ENCODE measurements around the gene MET.
A peak's percentile ranks its signal among the peaks of the same experiment; 100 is the strongest.

Gene MET

DNA sequence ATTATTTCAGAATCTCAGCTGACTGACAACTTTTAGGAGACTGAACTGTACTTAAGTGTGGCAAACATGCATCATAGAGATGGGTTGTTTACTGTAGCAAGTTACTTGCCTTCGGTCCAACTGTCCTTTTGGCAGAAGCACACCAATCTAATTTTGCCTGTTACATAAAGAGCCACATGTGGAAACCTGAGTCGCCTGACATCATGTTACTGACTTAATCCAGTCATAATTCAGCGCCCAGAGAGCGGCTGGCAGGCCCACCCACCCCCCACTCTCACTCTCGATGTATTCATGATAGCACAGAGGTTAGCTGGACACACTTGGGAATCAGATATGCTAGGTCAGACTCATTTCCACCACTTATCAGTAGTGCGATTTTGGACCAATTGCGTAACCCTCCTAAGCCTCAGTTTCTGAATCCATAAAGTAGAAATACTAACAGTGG lies 133.1 kb downstream of the MET start:
- peak; percentile 92 for TF ChIP-seq CEBPB (IDR thresholded peaks at IDR 0.05)
- 0 out of 2 replicates have a peak, but pooled peaks have one; percentile 42 for TF ChIP-seq TCF12 (IDR thresholded peaks at IDR 0.05; ENCODE audit: low read depth)
- TF ChIP-seq NFIC (IDR thresholded peaks at IDR 0.05): no peak; the same call in 1 of the 2 replicates
- TF ChIP-seq, protein P1, sequence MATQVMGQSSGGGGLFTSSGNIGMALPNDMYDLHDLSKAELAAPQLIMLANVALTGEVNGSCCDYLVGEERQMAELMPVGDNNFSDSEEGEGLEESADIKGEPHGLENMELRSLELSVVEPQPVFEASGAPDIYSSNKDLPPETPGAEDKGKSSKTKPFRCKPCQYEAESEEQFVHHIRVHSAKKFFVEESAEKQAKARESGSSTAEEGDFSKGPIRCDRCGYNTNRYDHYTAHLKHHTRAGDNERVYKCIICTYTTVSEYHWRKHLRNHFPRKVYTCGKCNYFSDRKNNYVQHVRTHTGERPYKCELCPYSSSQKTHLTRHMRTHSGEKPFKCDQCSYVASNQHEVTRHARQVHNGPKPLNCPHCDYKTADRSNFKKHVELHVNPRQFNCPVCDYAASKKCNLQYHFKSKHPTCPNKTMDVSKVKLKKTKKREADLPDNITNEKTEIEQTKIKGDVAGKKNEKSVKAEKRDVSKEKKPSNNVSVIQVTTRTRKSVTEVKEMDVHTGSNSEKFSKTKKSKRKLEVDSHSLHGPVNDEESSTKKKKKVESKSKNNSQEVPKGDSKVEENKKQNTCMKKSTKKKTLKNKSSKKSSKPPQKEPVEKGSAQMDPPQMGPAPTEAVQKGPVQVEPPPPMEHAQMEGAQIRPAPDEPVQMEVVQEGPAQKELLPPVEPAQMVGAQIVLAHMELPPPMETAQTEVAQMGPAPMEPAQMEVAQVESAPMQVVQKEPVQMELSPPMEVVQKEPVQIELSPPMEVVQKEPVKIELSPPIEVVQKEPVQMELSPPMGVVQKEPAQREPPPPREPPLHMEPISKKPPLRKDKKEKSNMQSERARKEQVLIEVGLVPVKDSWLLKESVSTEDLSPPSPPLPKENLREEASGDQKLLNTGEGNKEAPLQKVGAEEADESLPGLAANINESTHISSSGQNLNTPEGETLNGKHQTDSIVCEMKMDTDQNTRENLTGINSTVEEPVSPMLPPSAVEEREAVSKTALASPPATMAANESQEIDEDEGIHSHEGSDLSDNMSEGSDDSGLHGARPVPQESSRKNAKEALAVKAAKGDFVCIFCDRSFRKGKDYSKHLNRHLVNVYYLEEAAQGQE (IDR thresholded peaks at IDR 0.05; ENCODE audit: low read depth): no peak
- no peak for TF ChIP-seq FOXM1 (IDR thresholded peaks at IDR 0.05; ENCODE audit: borderline replicate concordance, low read depth)
- peak; percentile 66 for TF ChIP-seq EP300 (IDR thresholded peaks at IDR 0.05; ENCODE audit: borderline replicate concordance)
- TF ChIP-seq, protein P2, sequence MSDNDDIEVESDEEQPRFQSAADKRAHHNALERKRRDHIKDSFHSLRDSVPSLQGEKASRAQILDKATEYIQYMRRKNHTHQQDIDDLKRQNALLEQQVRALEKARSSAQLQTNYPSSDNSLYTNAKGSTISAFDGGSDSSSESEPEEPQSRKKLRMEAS (IDR thresholded peaks at IDR 0.05): 0 out of 2 replicates have a peak, but pooled peaks have one; percentile 32
- no peak for TF ChIP-seq ZBTB7A (IDR thresholded peaks at IDR 0.05; ENCODE audit: low read depth)

DNA sequence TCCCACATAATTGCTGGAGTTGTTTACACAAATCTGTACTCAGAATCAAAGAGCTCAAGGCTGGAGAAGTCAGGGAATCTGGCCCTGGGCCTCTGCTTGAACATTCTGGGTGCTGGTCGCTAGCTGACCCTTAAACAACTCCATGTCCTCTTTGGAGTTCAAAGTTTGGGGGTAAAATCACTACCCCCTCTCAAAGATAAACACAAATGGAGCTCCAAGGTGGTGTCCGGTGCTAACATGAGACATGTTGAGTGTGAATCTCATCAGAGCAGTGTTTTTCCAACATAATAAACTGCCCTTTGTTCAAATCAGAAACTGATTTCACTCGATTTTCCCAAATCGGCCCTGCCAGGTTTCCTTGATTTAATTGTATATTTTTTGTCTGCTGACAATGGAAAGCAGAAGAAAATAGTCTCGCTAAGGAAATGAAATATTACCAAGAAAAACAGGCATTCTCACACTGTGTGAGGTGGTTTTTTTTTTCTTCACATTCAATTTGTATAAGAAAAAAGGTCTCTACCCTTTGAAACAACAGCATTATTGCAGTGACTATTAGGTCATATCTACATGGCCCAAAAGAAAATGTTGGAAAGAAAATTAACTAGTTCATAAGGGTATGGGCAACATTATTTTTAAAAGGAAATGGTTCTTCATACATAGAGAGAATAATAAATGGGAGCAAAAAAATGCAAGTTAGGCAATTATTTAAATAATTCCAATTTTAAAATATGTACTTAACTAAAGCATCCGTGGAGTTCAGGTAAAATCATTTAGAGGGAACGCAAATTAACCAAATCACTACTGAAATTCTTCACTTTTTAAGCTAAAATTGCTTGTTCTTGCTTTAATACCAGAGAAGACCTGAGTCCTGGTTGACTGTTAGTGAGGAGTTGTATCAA lies 134.3 kb downstream of the MET start:
- no peak for TF ChIP-seq YY1 (IDR thresholded peaks at IDR 0.05; ENCODE audit: low read depth)
- TF ChIP-seq TCF12 (IDR thresholded peaks at IDR 0.05; ENCODE audit: low read depth): no peak
- no peak for TF ChIP-seq CEBPB (IDR thresholded peaks at IDR 0.05)
- TF ChIP-seq, protein P1 (IDR thresholded peaks at IDR 0.05; ENCODE audit: low read depth): no peak
- TF ChIP-seq EGR1 (IDR thresholded peaks at IDR 0.05): no peak
- TF ChIP-seq, protein P2 (IDR thresholded peaks at IDR 0.05): no peak
- TF ChIP-seq, protein P3, sequence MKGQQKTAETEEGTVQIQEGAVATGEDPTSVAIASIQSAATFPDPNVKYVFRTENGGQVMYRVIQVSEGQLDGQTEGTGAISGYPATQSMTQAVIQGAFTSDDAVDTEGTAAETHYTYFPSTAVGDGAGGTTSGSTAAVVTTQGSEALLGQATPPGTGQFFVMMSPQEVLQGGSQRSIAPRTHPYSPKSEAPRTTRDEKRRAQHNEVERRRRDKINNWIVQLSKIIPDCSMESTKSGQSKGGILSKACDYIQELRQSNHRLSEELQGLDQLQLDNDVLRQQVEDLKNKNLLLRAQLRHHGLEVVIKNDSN (IDR thresholded peaks at IDR 0.05): no peak
- TF ChIP-seq CREB1 (IDR thresholded peaks at IDR 0.05; ENCODE audit: low read depth): no peak
- no peak for TF ChIP-seq TAF1 (IDR thresholded peaks at IDR 0.05; ENCODE audit: low read depth)
- TF ChIP-seq RAD21 (IDR thresholded peaks at IDR 0.05; ENCODE audit: low read depth): no peak

DNA sequence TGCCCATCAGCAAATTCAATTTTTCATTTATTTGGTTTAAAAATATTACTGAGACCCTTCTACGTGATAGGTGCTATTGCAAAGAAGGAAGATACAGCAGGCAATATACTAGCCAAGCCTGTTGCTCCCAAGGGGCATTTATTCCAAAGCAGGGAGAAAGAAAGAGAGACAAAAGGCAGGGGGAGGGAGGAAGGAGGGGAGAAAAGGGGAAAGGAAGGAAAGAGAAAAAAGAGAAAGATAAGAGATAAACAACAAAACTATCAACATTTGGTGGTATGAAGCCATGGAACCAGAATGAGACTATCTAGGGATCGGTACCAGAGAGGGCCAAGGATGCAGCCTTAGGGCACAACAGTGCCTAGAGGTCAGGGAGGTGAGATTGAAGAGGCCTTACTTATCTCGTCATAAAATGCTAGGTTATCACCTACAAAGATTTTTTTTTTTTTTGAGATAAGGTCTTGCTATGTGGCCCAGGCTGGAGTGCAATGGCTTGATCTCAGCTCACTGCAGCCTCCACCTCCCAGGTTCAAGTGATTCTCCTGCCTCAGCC lies 135.1 kb downstream of the MET start:
- TF ChIP-seq TCF12 (IDR thresholded peaks at IDR 0.05; ENCODE audit: low read depth) (no peak), EP300 (IDR thresholded peaks at IDR 0.05; ENCODE audit: borderline replicate concordance) (no peak), NFIC (IDR thresholded peaks at IDR 0.05) (no peak), CEBPB (IDR thresholded peaks at IDR 0.05) (no peak), ZBTB7A (IDR thresholded peaks at IDR 0.05; ENCODE audit: low read depth) (no peak), FOXM1 (IDR thresholded peaks at IDR 0.05; ENCODE audit: borderline replicate concordance, low read depth) (no peak), YY1 (IDR thresholded peaks at IDR 0.05; ENCODE audit: low read depth) (no peak), TAF1 (IDR thresholded peaks at IDR 0.05; ENCODE audit: low read depth) (no peak), TEAD4 (IDR thresholded peaks at IDR 0.05) (no peak), CREB1 (IDR thresholded peaks at IDR 0.05; ENCODE audit: low read depth) (no peak), RAD21 (IDR thresholded peaks at IDR 0.05; ENCODE audit: low read depth) (no peak)
- TF ChIP-seq, protein P2 (IDR thresholded peaks at IDR 0.05): no peak
- TF ChIP-seq, protein P1 (IDR thresholded peaks at IDR 0.05; ENCODE audit: low read depth): no peak
- TF ChIP-seq, protein P3 (IDR thresholded peaks at IDR 0.05): no peak
